HEK293 (cell line): ENCODE data around the gene AP3D1.

ENCODE experiments used
- EGR2 ChIP-seq: fragments of 450-650 bp; formaldehyde crosslinking; IDR thresholded peaks from 2 replicates; pipeline ENCODE4 v1.5.1; 2016; ENCODE audit warnings: low read depth, missing biosample characterization, missing genetic modification characterization
- PATZ1 ChIP-seq: fragments of 450-650 bp; formaldehyde crosslinking; IDR thresholded peaks from 2 replicates; pipeline ENCODE4 v1.5.1; 2016; ENCODE audit warnings: missing biosample characterization, missing genetic modification characterization
- PBX3 ChIP-seq: sonication (generic); formaldehyde crosslinking; IDR thresholded peaks from 2 replicates; pipeline ENCODE4 v1.8.1; 2022; ENCODE audit warnings: mild to moderate bottlenecking, moderate library complexity, missing genetic modification reagents
- PRDM10 ChIP-seq: fragments of 450-650 bp; formaldehyde crosslinking; IDR thresholded peaks from 2 replicates; pipeline ENCODE4 v1.5.1; 2016; ENCODE audit warnings: missing biosample characterization, missing genetic modification characterization
- ZBTB20 ChIP-seq: fragments of 450-650 bp; formaldehyde crosslinking; IDR thresholded peaks from 2 replicates; pipeline ENCODE4 v1.5.1; 2016; ENCODE audit warnings: missing biosample characterization, missing genetic modification characterization
- ZBTB7A ChIP-seq: fragments of 450-650 bp; formaldehyde crosslinking; IDR thresholded peaks from 2 replicates; pipeline ENCODE4 v1.5.1; 2016; ENCODE audit warnings: low read depth, missing biosample characterization, missing genetic modification characterization
- ZIC2 ChIP-seq: fragments of 450-650 bp; formaldehyde crosslinking; IDR thresholded peaks from 2 replicates; pipeline ENCODE4 v1.5.1; 2016; ENCODE audit warnings: missing biosample characterization, missing genetic modification characterization
- ZNF148 ChIP-seq: fragments of 450-650 bp; formaldehyde crosslinking; IDR thresholded peaks from 2 replicates; pipeline ENCODE4 v1.5.0; 2017; ENCODE audit warnings: missing biosample characterization, missing genetic modification characterization, borderline replicate concordance
- ZNF335 ChIP-seq: fragments of 450-650 bp; formaldehyde crosslinking; conservative IDR thresholded peaks from 2 replicates; pipeline ENCODE4 v1.5.1; 2016; ENCODE audit warnings: missing biosample characterization, missing genetic modification characterization
- ZNF391 ChIP-seq: fragments of 450-650 bp; formaldehyde crosslinking; IDR thresholded peaks from 2 replicates; pipeline ENCODE4 v1.5.1; 2016; ENCODE audit warnings: low read depth, missing biosample characterization, missing genetic modification characterization, borderline replicate concordance
- ZNF791 ChIP-seq: fragments of 450-650 bp; formaldehyde crosslinking; IDR thresholded peaks from 2 replicates; pipeline ENCODE4 v1.5.1; 2016; ENCODE audit warnings: missing biosample characterization, missing genetic modification characterization
- ZSCAN30 ChIP-seq: fragments of 450-650 bp; IDR thresholded peaks from 2 replicates; pipeline ENCODE4 v1.5.1; 2018; ENCODE audit warnings: missing biosample characterization, mild to moderate bottlenecking, missing genetic modification characterization, moderate library complexity
- ZSCAN5A ChIP-seq: fragments of 450-650 bp; formaldehyde crosslinking; IDR thresholded peaks from 2 replicates; pipeline ENCODE4 v1.5.1; 2016; ENCODE audit warnings: missing biosample characterization, missing genetic modification characterization
- TF ChIP-seq, protein P1 (sequence below): fragments of 450-650 bp; formaldehyde crosslinking; IDR thresholded peaks from 2 replicates; pipeline ENCODE4 v1.5.1; 2016; ENCODE audit warnings: missing biosample characterization, missing genetic modification characterization
- TF ChIP-seq, protein P2 (sequence below): fragments of 450-650 bp; formaldehyde crosslinking; IDR thresholded peaks from 2 replicates; pipeline ENCODE4 v1.5.1; 2017; ENCODE audit warnings: missing biosample characterization, missing genetic modification characterization
- TF ChIP-seq, protein P3 (sequence below): fragments of 450-650 bp; formaldehyde crosslinking; IDR thresholded peaks from 2 replicates; pipeline ENCODE4 v1.5.1; 2016; ENCODE audit warnings: missing biosample characterization, missing genetic modification characterization
- TF ChIP-seq, protein P4 (sequence below): fragments of 450-650 bp; formaldehyde crosslinking; IDR thresholded peaks from 2 replicates; pipeline ENCODE4 v1.5.1; 2017; ENCODE audit warnings: missing biosample characterization, missing genetic modification characterization

The AP3D1 gene

DNA sequence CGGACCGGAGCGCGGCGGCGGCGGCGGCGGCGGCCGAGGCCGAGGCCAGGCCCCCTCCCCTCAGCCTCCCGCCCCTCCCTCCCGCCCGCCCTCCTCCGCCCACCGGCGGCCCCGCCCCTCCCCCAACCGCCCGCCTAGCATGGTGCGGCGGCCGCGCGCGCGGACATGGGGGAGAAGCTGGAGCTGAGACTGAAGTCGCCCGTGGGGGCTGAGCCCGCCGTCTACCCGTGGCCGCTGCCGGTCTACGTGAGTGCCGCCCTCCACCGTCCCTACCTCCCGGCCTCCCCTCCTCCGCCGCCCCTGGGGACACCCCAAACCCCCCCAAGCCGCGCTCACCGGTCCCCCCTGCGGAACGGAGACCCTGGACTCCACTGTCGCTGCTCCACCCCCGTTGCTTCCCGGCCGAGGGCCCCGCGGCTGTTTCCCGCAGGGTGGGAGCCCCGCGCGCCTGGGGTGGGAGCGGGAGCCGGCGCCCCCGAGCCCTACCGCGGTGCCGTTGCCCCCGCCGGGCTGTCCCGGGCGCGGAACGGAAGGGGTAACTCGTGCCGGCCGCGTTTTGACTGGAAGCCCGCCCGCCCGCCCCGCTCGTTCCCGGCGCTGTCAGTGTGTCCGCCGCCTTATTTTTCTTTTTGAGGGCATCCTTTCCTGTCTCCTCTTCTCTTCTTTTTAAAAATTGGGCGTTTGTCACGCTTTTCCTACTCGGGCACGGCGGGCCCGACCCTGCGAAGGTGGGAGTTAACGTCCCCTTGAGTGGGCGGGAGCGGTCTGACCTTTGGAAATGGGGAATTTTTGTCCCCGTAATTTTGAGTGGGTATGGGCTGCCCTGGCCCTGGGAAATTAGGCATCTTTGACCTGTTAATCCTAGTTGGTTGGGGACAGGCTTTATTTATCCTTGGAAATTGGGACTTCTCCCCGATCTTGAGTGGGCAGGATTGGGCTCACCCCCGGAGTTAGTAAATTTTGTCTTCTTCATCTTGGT lies 12.9 kb upstream of the AP3D1 start (continued):
- TF ChIP-seq, protein P1, sequence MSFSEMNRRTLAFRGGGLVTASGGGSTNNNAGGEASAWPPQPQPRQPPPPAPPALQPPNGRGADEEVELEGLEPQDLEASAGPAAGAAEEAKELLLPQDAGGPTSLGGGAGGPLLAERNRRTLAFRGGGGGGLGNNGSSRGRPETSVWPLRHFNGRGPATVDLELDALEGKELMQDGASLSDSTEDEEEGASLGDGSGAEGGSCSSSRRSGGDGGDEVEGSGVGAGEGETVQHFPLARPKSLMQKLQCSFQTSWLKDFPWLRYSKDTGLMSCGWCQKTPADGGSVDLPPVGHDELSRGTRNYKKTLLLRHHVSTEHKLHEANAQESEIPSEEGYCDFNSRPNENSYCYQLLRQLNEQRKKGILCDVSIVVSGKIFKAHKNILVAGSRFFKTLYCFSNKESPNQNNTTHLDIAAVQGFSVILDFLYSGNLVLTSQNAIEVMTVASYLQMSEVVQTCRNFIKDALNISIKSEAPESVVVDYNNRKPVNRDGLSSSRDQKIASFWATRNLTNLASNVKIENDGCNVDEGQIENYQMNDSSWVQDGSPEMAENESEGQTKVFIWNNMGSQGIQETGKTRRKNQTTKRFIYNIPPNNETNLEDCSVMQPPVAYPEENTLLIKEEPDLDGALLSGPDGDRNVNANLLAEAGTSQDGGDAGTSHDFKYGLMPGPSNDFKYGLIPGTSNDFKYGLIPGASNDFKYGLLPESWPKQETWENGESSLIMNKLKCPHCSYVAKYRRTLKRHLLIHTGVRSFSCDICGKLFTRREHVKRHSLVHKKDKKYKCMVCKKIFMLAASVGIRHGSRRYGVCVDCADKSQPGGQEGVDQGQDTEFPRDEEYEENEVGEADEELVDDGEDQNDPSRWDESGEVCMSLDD (tag by site-specific recombination), result peak; percentile 86
- TF ChIP-seq ZBTB7A (tag by site-specific recombination) (0 out of 2 replicates have a peak, but pooled peaks have one; percentile 47), ZSCAN30 (tag by site-specific recombination) (no peak), ZBTB20 (tag by site-specific recombination) (peak; percentile 59; the same call in 1 of the 2 replicates), PATZ1 (tag by site-specific recombination) (peak; percentile 91), PRDM10 (tag by site-specific recombination) (peak; percentile 89), ZSCAN5A (tag by site-specific recombination) (0 out of 2 replicates have a peak, but pooled peaks have one; percentile 30), EGR2 (tag by site-specific recombination) (peak; percentile 47; the same call in 1 of the 2 replicates), ZNF148 (tag by site-specific recombination) (no peak), PBX3 (CRISPR knock-in tag) (no peak), ZNF791 (tag by site-specific recombination) (no peak), ZNF391 (tag by site-specific recombination) (0 out of 2 replicates have a peak, but pooled peaks have one; percentile 44), ZNF335 (peak; percentile 63; the same call in 1 of the 2 replicates), ZIC2 (tag by site-specific recombination) (peak; percentile 80)
- TF ChIP-seq, protein P2, sequence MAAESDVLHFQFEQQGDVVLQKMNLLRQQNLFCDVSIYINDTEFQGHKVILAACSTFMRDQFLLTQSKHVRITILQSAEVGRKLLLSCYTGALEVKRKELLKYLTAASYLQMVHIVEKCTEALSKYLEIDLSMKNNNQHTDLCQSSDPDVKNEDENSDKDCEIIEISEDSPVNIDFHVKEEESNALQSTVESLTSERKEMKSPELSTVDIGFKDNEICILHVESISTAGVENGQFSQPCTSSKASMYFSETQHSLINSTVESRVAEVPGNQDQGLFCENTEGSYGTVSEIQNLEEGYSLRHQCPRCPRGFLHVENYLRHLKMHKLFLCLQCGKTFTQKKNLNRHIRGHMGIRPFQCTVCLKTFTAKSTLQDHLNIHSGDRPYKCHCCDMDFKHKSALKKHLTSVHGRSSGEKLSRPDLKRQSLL (tag by site-specific recombination), result no peak
- TF ChIP-seq, protein P3, sequence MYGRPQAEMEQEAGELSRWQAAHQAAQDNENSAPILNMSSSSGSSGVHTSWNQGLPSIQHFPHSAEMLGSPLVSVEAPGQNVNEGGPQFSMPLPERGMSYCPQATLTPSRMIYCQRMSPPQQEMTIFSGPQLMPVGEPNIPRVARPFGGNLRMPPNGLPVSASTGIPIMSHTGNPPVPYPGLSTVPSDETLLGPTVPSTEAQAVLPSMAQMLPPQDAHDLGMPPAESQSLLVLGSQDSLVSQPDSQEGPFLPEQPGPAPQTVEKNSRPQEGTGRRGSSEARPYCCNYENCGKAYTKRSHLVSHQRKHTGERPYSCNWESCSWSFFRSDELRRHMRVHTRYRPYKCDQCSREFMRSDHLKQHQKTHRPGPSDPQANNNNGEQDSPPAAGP (tag by site-specific recombination), result peak; percentile 19; the same call in 1 of the 2 replicates
- TF ChIP-seq, protein P4, sequence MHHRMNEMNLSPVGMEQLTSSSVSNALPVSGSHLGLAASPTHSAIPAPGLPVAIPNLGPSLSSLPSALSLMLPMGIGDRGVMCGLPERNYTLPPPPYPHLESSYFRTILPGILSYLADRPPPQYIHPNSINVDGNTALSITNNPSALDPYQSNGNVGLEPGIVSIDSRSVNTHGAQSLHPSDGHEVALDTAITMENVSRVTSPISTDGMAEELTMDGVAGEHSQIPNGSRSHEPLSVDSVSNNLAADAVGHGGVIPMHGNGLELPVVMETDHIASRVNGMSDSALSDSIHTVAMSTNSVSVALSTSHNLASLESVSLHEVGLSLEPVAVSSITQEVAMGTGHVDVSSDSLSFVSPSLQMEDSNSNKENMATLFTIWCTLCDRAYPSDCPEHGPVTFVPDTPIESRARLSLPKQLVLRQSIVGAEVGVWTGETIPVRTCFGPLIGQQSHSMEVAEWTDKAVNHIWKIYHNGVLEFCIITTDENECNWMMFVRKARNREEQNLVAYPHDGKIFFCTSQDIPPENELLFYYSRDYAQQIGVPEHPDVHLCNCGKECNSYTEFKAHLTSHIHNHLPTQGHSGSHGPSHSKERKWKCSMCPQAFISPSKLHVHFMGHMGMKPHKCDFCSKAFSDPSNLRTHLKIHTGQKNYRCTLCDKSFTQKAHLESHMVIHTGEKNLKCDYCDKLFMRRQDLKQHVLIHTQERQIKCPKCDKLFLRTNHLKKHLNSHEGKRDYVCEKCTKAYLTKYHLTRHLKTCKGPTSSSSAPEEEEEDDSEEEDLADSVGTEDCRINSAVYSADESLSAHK (tag by site-specific recombination), result 0 out of 2 replicates have a peak, but pooled peaks have one; percentile 42
